HFF-Myc (cell line): Measurements from ENCODE around the gene DAP.

Experiments used
- DNase-seq: peaks from one replicate; pipeline ENCODE4 v3.0.0-alpha.2; 2011; ENCODE audit warnings: low read depth; ENCODE audit errors: extremely low read depth
- H3K4me3 ChIP-seq: replicated peaks from 2 replicates; pipeline ENCODE4 v1.5.1; 2011; ENCODE audit warnings: low read depth, mild to moderate bottlenecking, control low read depth, low read length
- CTCF ChIP-seq: IDR thresholded peaks from 2 replicates; pipeline ENCODE4 v1.5.1; 2012; ENCODE audit warnings: mild to moderate bottlenecking, low read depth, low read length, control low read depth; ENCODE audit errors: missing control alignments

DAP gene

GRCh38 chr5:10682801-10683525 is 78.1 kb downstream of the DAP start:
- no peak overlapping the region for H3K4me3 ChIP-seq
- no peak for TF ChIP-seq CTCF
- no peak for DNase-seq

GRCh38 chr5:10681731-10682679 is 79.0 kb downstream of the DAP start:
- no peak for DNase-seq
- TF ChIP-seq CTCF: no peak
- no peak overlapping the region for H3K4me3 ChIP-seq

- H3K4me3 ChIP-seq: no peak overlapping the region
- no peak for DNase-seq
- no peak for TF ChIP-seq CTCF
Observed at GRCh38 chr5:10680876-10681481, 80.1 kb downstream of the DAP start.

- no peak for TF ChIP-seq CTCF
- no peak for DNase-seq
- H3K4me3 ChIP-seq: no peak overlapping the region
Observed at GRCh38 chr5:10679336-10679988, 81.6 kb downstream of the DAP start.

- no peak for DNase-seq
- H3K4me3 ChIP-seq: no peak overlapping the region
- no peak for TF ChIP-seq CTCF
Observed at GRCh38 chr5:10678244-10678643, 82.8 kb downstream of the DAP start.

- no peak for DNase-seq
- no peak overlapping the region for H3K4me3 ChIP-seq
- TF ChIP-seq CTCF: no peak
Observed at GRCh38 chr5:10677533-10677932, 83.5 kb downstream of the DAP start.
